ENCODE results near the gene BRS3.

The BRS3 gene

DNA sequence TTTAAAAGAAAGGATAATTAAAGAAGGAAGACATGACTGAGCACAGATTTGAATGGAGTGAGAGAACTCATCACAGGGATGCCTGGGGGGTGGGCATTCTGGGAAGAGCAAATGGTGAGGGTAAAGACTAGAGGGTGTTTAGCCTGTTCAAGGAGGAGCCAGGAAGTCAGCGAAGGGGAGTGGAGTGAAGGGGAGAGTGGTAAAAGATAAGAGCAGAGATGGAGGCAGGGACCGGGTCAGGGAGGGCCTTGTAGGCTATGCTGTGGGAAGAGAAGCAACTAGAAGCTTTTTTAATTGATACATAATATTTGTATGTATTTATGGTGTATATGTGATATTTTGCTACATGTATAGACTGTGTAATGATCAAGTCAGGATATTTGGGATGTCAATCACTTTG, 42.0 kb downstream of the BRS3 start:
- no peaks in the 10 kb centered on the region for H3K36me3 Mint-ChIP-seq
- DNase-seq (ENCODE audit: low spot score in 2 of 2), result no peak
- H3K9me3 Mint-ChIP-seq, result no peaks in the 10 kb centered on the region
- H3K27ac Mint-ChIP-seq, result no peak overlapping the region
- no peak overlapping the region for H3K4me3 Mint-ChIP-seq
- no peak for ATAC-seq
- no peaks in the 10 kb centered on the region for H3K4me1 Mint-ChIP-seq

- no peak for ATAC-seq
- Mint-ChIP-seq H3K4me3 (no peak within 1 kb of the TSS), H3K27ac (no peak within 1 kb of the TSS), H3K9me3 (no peaks in the 10 kb centered on the region), H3K36me3 (no peaks in the 10 kb centered on the region), H3K4me1 (no peaks in the 10 kb centered on the region)
- no peak for DNase-seq (ENCODE audit: low spot score in 2 of 2)
Observed at GRCh38 chrX:136531951-136532350, 44.2 kb downstream of the BRS3 start, which contains the start of gene VGLL1. Gene VGLL1 (plus strand): TSS chrX:136532215. CDS start chrX:136536021, 3,806 bp downstream.

- H3K27ac Mint-ChIP-seq, result no peak overlapping the region
- H3K4me3 Mint-ChIP-seq, result no peak overlapping the region
- no peaks in the 10 kb centered on the region for H3K36me3 Mint-ChIP-seq
- ATAC-seq, result no peak
- H3K4me1 Mint-ChIP-seq, result peaks cover 2% of the 10 kb centered on the region
- no peak for DNase-seq (ENCODE audit: low spot score in 2 of 2)
- H3K9me3 Mint-ChIP-seq, result no peaks in the 10 kb centered on the region
Observed at GRCh38 chrX:136534131-136534530, 46.4 kb downstream of the BRS3 start.

- DNase-seq (ENCODE audit: low spot score in 2 of 2), result no peak
- Mint-ChIP-seq H3K27ac (no peak overlapping the region), H3K4me1 (peaks cover 15% of the 10 kb centered on the region), H3K36me3 (no peaks in the 10 kb centered on the region), H3K9me3 (no peaks in the 10 kb centered on the region), H3K4me3 (no peak overlapping the region)
- ATAC-seq, result peak; percentile 28
Observed at GRCh38 chrX:136538811-136539210, 51.1 kb downstream of the BRS3 start.

GRCh38 chrX:136540226-136540625, 52.5 kb downstream of the BRS3 start:
- Mint-ChIP-seq H3K4me1 (peaks cover 23% of the 10 kb centered on the region), H3K36me3 (no peaks in the 10 kb centered on the region), H3K27ac (no peak overlapping the region), H3K9me3 (no peaks in the 10 kb centered on the region), H3K4me3 (no peak overlapping the region)
- ATAC-seq (no peak), DNase-seq (ENCODE audit: low spot score in 2 of 2) (no peak)

DNA sequence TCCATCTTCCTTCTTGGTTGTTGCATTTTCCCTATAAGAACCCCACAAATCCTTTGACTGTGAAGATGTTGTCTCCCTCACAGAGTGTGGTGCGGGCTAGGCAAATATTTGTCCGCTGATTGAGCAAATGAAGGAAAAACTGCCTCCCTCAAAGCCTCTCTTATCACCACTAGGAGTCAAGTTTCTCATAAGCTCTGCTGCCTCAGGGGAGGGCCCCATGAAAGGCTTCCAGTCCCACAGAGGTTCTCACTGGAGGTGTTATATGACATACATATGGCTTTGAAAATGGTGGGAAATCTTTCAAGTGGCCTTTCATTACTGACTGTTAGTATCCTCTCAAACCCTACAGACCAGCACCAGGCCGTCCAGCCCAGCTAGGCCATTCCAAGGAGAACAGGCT, 53.5 kb downstream of the BRS3 start:
- Mint-ChIP-seq H3K36me3 (no peaks in the 10 kb centered on the region), H3K4me1 (peaks cover 30% of the 10 kb centered on the region), H3K9me3 (no peaks in the 10 kb centered on the region), H3K4me3 (no peak overlapping the region), H3K27ac (no peak overlapping the region)
- ATAC-seq (no peak), DNase-seq (ENCODE audit: low spot score in 2 of 2) (no peak)

DNA sequence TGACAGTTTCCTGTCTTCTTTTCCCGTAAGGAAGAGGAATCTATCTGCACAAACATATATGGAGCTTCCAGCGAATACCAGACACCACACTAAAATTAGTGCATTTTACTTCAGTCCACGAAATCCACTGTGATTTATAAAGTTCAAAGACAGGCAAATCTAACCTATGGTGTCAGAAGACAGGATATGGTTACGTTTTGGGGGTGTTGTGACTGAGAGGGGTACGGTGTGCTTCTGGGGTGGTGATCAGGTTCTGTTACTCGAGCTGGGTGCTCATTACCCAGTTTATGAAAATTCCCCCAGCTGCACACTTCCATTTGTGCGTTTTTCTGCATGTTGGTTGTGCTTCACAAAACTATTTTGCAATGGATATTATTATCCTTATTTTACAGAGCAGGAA, 54.5 kb downstream of the BRS3 start:
- no peaks in the 10 kb centered on the region for H3K36me3 Mint-ChIP-seq
- H3K4me3 Mint-ChIP-seq, result no peak overlapping the region
- no peak overlapping the region for H3K27ac Mint-ChIP-seq
- ATAC-seq (no peak), DNase-seq (ENCODE audit: low spot score in 2 of 2) (no peak)
- H3K4me1 Mint-ChIP-seq, result peaks cover 30% of the 10 kb centered on the region
- no peaks in the 10 kb centered on the region for H3K9me3 Mint-ChIP-seq
